NCI-H2081 treated with DMSO at 0.1 percent for 48 hours (cell line): Measurements from ENCODE around the gene GRID1.
A peak's percentile ranks its signal among the peaks of the same experiment; 100 is the strongest.
"Not testable (repeated sequence)": the region's sequence is repeated elsewhere in the genome, so short reads cannot be mapped to it uniquely, and the experiment has no call there.

Experiments
- DNase-seq: peaks from one replicate; lab custom pipeline; 2025; lab: John Stamatoyannopoulos, UW

Gene GRID1

DNA sequence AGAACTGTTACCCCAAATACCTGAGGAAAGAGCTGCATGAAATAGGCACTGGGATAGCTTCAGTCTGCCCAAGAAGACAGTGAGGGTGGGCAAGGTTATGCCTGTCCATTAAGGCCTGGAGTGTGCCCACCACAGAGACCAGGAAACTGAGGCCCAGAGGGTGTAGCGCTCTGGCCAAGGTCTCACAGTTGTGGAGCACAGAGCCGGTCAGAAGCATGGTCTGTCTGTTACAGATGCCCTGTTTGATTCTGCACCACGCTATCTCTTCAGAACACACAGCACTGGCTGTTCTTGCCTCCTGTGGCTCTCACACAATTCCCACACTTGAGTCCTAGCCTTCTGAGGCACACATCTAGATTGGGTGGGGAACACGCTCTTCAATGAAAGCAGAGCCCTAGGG, 261.4 kb downstream of the GRID1 start:
- no peak for DNase-seq

DNA sequence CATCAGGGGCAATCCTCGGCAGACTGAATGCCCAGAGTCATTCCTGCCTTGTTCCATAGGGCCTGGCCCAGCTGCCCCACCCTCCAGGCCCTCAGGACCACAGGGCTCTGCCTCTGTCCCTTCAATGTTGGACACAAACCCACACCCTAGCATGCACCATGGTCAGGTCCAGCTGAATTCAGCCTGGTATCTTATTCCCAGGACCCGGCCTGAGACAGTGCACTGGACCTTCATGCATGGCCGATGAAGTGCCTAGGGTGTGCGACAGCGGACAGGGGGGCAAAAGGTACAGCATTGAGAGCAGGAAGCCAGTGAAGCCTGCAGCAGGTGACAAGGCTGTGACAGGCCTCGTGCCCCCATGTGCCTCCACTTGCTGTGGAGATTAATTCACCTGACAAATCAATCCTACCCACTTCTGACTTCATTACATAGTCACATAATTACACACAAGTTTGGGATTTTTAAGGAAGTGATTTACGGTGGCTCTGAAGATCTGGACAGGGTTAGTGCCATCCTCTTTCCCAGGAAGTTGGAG, 261.9 kb downstream of the GRID1 start:
- DNase-seq, result no peak

DNA sequence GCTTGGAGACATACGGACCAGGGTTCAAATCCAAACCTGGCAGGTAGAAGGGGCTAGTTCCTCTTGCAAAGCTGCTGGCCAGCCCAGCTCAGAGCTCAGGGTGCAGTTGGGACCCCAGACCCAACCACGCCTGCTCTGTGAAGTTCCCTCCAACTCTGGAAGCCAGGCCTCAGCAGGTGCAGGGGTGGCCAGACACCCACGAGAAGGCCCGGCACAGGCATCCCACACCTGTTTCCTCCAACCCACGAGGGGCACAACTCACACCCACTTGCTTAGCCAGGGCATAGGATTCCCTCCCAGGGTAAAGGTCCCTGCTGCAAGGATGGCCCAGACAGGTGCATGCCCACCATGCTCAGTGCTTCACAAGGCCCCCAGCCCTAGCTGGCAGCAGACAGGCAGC, 262.4 kb downstream of the GRID1 start:
- no peak for DNase-seq

DNA sequence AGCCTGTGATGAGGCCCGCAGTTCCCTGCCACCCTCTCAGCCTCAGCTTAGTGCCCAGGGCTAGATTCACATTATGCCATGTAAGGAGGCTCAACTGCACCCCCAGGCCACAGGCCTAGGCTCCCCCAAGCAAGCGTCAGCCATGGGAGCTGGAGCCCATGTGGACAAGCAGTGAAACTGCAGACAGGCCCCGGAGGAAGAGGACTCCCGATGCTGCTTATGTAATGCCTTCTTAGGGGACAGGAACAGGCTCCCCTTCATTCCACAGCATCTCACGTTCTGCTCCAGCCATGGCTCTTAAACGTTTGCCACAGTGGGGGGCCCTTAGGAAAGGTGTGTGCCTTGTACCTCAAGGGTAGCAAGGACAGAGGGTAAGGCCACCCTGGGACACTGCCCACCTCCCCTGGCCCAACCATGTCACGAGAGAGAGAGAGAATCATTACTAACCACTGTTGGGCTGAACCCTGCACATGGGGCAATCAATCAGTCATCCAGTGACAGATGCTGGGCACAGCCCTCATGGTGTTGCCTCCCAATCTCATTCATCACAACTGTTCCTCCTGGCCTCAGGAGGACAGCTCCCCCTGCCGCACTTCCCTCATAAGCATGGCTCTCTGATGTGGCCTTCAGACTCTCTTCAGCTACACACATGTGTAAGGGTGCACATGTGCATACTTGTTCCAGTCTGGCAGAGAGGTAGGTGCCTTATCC, 263.0 kb downstream of the GRID1 start:
- no peak for DNase-seq

DNA sequence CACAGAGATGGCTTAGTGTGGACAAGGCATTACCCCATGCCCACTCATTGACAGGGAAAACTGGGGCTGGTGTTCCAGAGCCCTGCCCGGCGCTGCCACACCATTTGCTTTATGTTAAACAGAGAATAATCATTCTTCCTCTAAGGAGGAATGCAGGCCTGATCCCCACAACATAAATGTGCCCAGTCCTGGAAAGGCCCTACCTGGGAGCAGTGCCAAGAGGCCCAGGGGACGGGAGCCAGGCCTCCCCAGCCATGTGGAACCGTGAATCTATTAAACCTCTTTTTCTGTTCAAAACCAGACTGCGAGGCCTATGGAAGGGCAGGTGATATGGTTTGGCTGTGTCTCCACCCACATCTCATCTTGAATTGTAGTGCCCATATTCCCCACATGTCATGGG, 264.1 kb downstream of the GRID1 start:
- no peak for DNase-seq

DNA sequence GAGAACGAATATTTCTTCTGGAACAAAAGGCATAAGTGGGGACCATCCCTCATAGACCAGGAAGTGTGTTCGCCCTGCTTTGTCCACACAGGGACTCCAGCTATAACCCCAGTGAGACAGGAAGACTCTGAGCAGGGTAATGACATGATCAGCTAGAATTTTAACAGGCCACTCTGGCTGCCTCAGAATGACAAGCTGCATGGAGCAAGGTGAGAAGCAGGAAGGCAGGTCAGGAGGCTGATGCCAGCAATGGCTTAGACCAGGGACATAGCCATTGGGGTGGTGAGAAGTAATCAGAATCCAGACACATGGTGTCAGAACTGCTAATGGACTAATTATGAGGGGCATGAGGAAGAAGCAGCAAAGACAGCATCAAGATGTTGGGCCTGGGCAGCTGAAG, 264.6 kb downstream of the GRID1 start:
- no peak for DNase-seq

DNA sequence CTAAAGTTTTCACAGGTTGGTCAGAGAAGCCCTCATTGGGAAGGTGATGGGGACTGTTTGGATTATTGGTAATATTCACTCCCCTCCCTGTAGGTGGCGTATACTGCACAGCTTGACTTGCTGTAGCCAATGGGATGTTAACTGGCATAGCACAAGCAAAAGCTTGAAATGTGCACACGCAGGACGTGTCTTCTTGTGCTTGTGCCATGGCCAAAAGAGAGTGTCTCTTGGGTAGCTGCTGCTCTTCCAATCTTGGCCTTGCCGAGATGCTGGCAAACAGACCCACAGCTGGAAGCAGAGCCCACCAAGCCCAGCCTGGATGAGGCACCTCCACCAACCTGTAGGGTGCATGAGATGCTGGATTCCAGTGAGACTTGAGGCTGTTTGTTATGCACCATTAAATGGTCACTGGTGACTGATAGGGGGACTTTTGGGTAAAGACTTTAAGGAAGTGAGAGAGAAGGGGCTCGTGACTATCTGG, 266.0 kb downstream of the GRID1 start:
- peak; percentile 4 for DNase-seq

DNA sequence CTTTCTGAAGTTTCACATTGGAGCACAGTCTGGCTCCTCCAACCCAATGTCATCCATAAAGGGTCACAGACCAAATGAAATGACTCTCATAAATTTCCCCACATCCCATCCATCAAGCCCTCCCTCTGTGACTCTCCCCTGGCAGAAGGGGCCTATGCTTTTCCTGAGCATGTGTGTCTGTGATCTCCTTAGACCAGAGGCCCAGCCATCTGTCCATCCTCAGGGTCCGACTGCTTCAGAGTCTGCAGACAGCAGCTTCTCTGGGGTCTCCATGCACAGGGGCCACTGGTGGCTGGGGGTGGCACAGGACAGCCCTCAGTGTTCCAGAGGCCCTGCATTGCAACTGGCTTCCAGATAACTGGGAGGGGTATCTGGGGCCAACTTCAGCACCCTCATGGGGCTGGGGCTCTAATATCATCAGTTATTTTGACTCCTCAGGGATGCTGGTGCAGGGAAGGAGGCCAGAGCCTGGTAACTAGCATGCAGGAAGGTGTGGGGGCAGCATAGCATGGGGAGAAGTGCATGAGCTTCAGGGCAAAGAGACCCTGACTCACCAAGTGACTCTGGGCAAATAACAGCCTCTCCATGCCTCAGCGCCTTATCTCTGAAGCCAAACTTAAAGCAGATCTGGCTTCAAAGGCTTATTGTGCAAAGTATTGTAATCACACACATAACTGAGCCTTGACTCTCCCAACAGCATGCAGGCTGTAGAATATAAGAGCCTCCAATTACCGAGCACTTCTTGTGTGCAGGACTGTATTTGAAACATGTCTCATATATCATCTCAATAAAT, 266.9 kb downstream of the GRID1 start:
- DNase-seq, result no peak

DNA sequence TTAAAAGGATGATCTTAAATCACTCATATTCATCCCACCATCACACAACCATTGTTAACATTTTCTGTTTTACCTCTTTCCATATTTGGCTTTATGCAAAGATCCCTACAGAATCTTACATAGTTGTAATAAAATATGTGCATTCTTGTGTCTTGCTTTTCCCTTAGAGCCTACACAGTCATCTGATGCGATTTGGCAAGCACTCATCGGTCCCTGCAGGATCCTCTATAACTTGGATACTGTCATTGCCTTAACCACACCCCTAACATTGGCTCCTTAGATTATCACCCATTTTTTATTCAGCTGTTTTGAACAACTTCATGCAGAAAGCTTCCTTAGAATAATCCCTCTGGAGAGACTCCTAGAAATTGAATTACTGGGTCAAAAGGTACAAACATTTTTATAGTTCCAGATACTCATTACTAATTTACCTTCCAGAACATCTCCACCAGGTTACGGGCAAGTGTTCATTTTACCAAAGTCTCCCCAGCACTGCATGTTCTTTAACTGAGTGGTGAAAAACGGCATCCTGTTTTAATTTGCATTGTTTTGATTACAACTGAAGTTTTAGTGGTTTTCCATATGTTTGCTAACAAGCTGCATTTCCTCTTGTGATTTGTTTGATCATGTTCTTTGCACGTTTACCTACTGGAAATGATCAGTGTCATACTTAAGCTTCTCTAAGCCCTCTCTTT, 268.3 kb downstream of the GRID1 start:
- no peak for DNase-seq

DNA sequence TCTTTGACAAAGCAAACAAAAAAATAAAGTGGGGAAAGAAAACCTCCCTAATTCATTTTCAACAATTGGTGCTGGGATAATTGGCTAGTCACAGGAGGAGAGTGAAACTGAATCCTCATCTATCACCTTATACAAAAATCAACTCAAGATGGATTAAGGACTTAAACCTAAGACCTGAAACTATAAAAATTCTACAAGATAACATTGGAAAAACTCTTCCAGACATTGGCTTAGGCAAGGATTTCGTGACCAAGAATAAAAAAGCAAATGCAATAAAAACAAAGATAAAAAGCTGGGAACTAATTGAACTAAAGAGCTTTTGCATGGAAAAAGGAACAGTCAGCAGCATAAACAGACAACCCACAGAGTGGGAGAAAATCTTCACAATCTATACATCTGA, 271.5 kb downstream of the GRID1 start:
- not testable (repeated sequence) for DNase-seq

DNA sequence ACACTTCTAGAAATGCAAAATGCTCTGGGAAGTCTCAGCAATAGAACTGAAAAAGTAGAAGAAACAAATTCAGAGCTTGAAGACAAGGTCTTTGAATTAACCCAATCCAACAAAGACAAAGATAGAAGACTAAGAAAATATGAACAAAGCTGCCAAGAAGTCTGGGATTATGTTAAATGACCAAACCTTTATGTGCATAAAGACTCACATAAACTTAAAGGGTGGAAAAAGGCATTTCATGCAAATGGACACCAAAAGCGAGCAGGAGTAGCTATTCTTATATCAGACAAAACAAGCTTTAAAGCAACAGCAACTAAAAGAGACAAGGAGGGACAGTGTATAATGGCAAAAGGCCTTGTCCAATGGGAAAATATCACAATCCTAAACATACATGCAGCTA, 274.3 kb downstream of the GRID1 start:
- DNase-seq, result not testable (repeated sequence)

DNA sequence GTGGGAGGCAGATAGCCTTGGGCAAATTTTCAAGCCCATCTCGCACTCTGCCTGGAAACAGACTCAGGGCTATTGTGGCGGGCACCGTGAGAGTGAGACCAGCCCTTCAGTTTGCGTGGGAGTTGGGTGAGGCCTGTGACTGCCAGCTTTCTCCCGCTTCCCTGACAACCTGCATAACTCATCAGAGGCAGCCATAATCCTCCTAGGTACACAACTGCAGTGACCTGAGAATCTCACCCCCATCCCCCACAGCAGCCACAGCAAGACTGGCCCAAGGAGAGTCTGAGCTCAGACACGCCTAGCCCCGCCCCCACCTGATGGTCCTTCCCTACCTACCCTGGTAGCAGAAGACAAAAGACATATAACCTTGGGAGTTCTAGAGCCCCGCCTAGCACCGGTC, 275.4 kb downstream of the GRID1 start:
- DNase-seq, result no peak

DNA sequence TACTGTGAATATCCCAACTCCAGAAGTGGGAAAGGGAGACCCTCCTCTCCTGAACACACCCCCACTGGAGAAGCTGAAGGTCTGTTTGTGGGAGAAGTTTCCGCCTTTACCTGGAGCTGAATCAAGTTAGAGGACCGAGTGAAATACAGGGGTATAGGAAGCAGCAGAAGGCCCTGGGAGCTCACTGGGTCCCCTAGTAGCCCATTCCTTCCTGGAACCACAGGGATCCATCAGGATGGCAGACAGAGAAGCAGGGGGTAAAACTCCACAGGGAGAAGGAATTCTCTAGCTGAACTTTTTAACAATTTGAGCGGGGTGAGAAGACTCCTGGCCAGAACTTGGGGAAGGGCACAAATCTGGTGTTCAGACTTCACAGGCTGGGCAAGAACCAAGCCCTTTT, 275.8 kb downstream of the GRID1 start:
- DNase-seq, result no peak

DNA sequence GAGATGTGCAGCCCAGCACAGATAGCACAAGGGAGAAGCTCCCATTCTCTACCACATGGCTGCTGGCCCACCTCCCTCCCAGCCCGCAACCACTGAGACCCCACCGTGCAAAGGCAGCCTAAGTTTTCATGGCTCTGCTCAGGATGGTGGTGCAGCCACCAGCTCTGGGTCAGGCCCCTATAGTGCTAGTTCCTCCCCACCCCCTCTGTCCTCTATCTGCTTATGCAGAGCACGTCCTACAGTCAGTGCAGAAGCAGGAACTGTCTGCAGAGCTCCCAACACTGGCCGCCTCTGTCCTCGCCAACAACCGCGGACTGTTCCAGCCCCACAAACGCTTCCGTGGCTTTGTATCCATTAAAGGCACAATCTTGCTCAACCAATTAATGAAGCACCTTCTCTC, 278.9 kb downstream of the GRID1 start:
- DNase-seq, result no peak

DNA sequence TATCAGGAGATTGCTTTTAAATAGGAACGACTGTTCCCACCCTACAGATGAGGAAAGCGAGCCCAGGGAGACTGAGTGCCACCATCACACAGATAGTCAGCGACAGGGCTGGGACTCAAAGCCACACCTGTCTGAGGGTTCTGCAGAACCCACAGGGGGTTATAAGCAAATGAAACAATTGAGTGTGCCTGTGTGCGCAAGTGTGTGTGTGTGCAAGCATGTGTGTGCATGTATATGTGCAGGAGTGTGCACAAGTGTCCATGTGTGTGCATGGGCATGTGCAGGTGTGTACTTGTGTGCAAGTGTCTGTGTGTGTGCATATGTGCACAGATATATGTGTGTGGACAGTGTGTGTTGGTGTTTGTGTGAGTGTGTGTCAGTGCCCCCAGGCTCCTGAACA, 280.2 kb downstream of the GRID1 start:
- DNase-seq, result no peak

DNA sequence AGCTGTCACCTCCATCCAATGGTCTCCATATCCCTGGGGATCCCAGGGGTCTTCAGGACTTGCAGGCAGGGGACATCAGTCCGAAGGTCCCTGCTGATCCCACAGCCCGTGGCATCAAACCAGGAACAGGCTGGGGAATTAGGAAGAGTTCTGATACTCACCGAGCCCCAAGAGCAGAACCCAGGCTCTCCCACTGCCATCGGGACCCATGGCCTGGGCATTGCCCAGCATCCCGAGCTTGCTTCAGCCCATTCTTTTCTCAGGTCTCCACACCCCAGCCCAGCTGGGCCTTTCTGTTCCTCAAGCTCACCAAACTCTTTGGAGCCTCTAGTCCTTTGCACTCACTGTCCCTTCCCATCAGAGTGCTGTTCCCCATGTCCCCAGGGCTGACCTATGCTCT, 280.9 kb downstream of the GRID1 start:
- no peak for DNase-seq

DNA sequence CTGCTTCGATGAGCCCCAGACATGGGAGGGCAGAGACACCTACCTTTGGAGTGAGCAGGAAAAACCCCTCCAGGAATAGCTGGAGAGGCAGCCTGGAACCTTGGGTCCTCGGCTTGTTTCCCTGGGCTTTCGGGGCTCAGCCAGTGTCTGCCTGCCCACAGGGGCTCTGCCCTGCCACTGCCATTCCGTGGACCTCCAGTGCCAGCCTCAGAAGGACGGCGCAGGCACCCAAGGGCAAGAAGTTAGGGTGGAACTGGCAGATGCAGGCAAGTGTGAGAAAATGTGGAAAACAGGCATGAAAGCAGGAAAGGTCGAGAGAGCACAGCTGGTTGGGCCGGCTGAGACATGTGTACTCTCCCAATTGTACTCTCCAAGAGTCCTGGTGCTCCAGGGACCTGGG, 281.5 kb downstream of the GRID1 start:
- no peak for DNase-seq

DNA sequence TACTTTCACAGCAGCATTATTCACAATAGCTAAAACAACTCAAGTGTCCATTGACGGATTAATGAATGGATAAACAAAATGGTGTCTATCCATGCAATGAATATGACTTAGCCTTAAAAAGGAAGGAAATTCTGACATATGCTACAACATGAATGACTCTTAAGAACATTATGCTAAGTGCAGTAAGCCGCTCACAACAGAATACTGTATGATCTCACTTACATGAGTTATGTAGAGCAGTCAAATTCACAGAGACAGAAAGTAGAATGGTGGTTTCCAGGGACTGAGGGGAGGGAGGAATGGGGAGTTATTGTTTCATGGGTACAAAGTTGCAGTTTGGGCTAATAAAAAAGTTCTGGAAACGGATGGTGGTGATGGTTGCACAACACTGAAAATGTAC, 282.0 kb downstream of the GRID1 start:
- DNase-seq, result no peak

DNA sequence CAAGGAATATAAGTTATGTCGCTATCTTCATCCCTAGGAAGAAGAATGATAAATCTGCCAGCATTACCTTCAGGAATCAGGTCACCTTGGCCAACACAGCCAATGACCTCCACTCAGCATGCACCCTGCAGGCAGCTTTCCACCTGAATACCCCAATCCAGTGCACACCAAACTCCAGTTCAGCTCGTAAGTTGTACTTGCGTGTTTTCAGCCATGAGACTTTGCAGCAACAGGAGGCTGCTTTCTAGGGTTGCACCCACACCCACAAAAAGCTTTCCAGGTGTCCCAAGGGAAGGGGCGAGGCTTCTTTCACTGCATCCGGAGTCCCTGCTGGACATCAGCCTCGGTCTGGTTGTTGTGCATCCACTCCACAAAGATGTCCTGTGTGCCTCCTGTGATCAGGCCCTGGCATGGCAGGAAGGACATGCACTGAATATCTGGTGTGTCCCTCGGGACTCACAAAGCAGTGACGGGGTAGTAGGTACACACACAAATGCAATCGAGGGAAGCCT, 282.9 kb downstream of the GRID1 start:
- no peak for DNase-seq

DNA sequence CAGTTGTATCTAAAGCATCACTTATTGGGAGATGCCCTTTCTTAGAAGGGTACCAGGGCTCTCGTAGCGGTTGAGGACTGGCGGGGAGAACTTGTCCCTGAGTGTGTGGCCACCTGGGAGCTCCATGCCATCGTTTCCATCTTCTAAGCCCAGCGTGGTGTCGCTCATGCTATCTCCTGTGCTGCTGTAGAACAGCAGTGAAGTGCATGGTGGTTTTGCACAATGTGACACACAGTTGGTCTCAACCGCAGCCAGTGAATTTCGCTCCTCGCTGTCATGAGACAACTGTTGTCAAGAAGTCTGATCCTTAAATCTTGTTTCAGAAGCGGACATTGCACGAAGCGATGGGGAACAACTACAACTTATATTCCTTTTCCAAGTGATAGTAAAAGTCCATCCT, 283.4 kb downstream of the GRID1 start:
- DNase-seq, result no peak

DNA sequence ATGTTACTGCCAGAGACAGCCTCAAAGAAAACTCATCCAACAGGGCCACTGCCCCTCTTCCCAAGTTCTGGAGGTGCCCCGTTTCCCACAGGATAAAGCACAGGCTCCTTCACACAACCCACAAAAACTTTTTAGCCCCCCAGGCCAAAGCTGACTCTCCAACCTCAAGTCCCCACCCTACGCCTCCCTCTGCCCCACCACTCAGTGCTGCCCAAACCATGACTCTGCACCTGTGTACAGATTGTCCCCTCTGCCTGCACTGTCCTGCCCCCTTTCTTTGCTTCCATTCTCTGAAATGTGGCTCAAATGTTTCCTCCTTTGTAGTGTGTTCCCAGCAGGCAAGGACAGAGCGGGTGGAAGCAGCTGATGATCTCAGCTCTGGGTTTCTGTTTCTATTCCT, 284.0 kb downstream of the GRID1 start:
- no peak for DNase-seq

DNA sequence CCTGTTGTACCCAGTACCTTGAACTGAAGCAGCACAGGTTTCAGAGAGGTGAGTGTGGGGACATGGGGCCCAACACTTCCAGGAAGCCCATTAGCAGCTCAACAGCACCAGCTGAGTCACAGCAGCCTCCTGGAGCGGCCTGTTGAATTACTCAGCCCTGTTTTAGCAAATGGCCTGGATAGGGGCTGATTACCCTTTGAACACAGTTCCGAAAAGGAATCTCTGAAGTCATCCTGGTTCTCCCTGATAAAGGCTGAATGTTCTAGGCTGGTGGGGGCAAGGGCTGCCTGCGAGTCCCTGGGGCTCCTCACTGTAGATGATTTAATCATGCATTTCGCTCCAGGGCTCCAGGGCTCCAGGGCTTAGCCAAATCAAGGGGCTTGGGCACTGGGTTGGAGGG, 287.5 kb downstream of the GRID1 start:
- DNase-seq, result no peak

DNA sequence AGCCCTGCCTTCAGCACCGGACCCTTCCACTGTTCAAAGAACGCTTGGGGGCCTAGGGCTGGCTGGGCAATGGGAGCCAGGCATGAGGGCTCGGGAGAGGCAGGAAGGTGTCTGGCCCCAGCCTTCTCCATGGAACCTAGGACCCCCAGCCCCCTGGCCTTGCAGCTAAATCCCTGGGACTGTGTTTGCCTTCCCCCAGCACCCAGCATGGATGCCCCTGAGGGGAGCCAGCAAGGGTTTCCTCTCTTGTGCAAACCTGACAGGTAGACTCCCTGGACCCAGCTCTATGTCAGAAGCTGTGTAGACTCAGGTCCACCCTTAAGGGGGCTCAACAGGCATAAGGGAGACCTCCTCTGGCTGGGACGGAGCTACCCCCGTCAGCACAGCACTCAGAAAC, 288.0 kb downstream of the GRID1 start:
- DNase-seq, result no peak
